Stimulated activated CD8-positive, alpha-beta memory T cell treated with anti-CD3 and anti-CD28 coated beads, Interleukin-7, amount 100 ng/mL, for 1 hour (primary cell): ENCODE data around the gene SSTR4.
"Not testable (repeated sequence)": the region's sequence is repeated elsewhere in the genome, so short reads cannot be mapped to it uniquely, and the experiment has no call there.

Experiments used
- DNase-seq, 2 donors: peaks; one replicate each; pipeline ENCODE4 v3.0.0-alpha.2; 2020; ENCODE audit warnings: low read depth in 2 of 2

Gene SSTR4

GRCh38 chr20:23034721-23035671 is at the start of gene SSTR4:
Gene SSTR4, plus strand, starts transcription at chr20:23035312. Its CDS starts 172 bp downstream, at chr20:23035484.
- DNase-seq: no peak

GRCh38 chr20:22986601-22987000 is 48.5 kb upstream of the SSTR4 start:
- DNase-seq: no peak

GRCh38 chr20:22991424-22991823 is 43.7 kb upstream of the SSTR4 start:
- DNase-seq: not testable (repeated sequence)

GRCh38 chr20:22993823-22994222 is 41.3 kb upstream of the SSTR4 start:
- no peak for DNase-seq

- DNase-seq: no peak
These were observed 39.2 kb upstream of the SSTR4 start for GRCh38 chr20:22995923-22996322.

- DNase-seq: no peak
These were observed 36.6 kb upstream of the SSTR4 start for GRCh38 chr20:22998476-22998875.

GRCh38 chr20:22999756-23000155 is 35.4 kb upstream of the SSTR4 start:
- DNase-seq: no peak

- DNase-seq: no peak
These were observed 34.7 kb upstream of the SSTR4 start for GRCh38 chr20:23000232-23000947.

GRCh38 chr20:23002276-23002675 is 32.8 kb upstream of the SSTR4 start:
- DNase-seq: no peak

GRCh38 chr20:23003077-23003635 is 32.0 kb upstream of the SSTR4 start:
- no peak for DNase-seq

- DNase-seq: no peak
These were observed 31.1 kb upstream of the SSTR4 start for GRCh38 chr20:23003881-23004460.

GRCh38 chr20:23005776-23006175 is 29.3 kb upstream of the SSTR4 start:
- DNase-seq: no peak

GRCh38 chr20:23007462-23007861 is 27.6 kb upstream of the SSTR4 start:
- DNase-seq: no peak

- DNase-seq: no peak
These were observed 27.0 kb upstream of the SSTR4 start for GRCh38 chr20:23007886-23008655.

- DNase-seq: no peak
These were observed 26.4 kb upstream of the SSTR4 start for GRCh38 chr20:23008667-23009066.

GRCh38 chr20:23009636-23010035 is 25.5 kb upstream of the SSTR4 start:
- DNase-seq: no peak

- no peak for DNase-seq
These were observed 25.0 kb upstream of the SSTR4 start for GRCh38 chr20:23010096-23010495.

- no peak for DNase-seq
These were observed 23.9 kb upstream of the SSTR4 start for GRCh38 chr20:23011008-23011721.

GRCh38 chr20:23013429-23013828 is 21.7 kb upstream of the SSTR4 start:
- no peak for DNase-seq

- DNase-seq: no peak
These were observed 17.6 kb upstream of the SSTR4 start for GRCh38 chr20:23017516-23017915.

- no peak for DNase-seq
These were observed 16.7 kb upstream of the SSTR4 start for GRCh38 chr20:23018432-23018831.
